Osteocyte (in vitro differentiated cells): ENCODE measurements around the gene GHR. TPM values are rescaled to one million over a fixed set of nuclear protein-coding genes. Genes with fewer than 3 reads are reported as not detected.

Experiments
- DNase-seq: peaks from one replicate; pipeline ENCODE4 v3.0.0; 2021; ENCODE audit warnings: mixed read lengths; ENCODE audit not compliant: unreplicated experiment; ENCODE audit errors: extremely low spot score
- H3K27ac Mint-ChIP-seq: one replicate; pipeline ENCODE4 v1.8.0; 2021; ENCODE audit warnings: mild to moderate bottlenecking, mixed read lengths; ENCODE audit not compliant: unreplicated experiment
- H3K27me3 Mint-ChIP-seq: one replicate; pipeline ENCODE4 v1.8.0; 2021; ENCODE audit warnings: mixed read lengths; ENCODE audit not compliant: unreplicated experiment
- H3K36me3 Mint-ChIP-seq: one replicate; pipeline ENCODE4 v1.8.0; 2021; ENCODE audit warnings: mixed read lengths; ENCODE audit not compliant: unreplicated experiment
- H3K4me1 Mint-ChIP-seq: one replicate; pipeline ENCODE4 v1.8.0; 2021; ENCODE audit warnings: mixed read lengths; ENCODE audit not compliant: unreplicated experiment
- H3K4me3 Mint-ChIP-seq: one replicate; pipeline ENCODE4 v1.8.0; 2021; ENCODE audit warnings: mild to moderate bottlenecking, moderate library complexity, mixed read lengths; ENCODE audit not compliant: unreplicated experiment
- H3K9me3 Mint-ChIP-seq: one replicate; pipeline ENCODE4 v1.8.0; 2021; ENCODE audit warnings: mixed read lengths; ENCODE audit not compliant: unreplicated experiment
- CTCF ChIP-seq: fragments of 200-600 bp; sonication (generic); IDR thresholded peaks from 2 replicates; pipeline ENCODE4 v1.5.0; 2021; ENCODE audit warnings: antibody characterized with exemption, mild to moderate bottlenecking, moderate library complexity
- total RNA-seq: library from RNA; stranded (reverse); gene quantifications from 2 replicates; pipeline ENCODE4 v1.2.1, GENCODE V29; 2021

Gene GHR
- total RNA-seq, 1 donor from 2014 or later: 2.3 TPM

- Mint-ChIP-seq H3K4me3 (no peak overlapping the region), H3K36me3 (no peaks in the 10 kb centered on the region), H3K9me3 (no peaks in the 10 kb centered on the region), H3K4me1 (no peaks in the 10 kb centered on the region), H3K27ac (no peak overlapping the region), H3K27me3 (peaks cover 8% of the 10 kb centered on the region)
- no peak for TF ChIP-seq CTCF
- no peak for DNase-seq
Measured at GRCh38 chr5:42587096-42587723, 164.0 kb downstream of the GHR start.

DNA sequence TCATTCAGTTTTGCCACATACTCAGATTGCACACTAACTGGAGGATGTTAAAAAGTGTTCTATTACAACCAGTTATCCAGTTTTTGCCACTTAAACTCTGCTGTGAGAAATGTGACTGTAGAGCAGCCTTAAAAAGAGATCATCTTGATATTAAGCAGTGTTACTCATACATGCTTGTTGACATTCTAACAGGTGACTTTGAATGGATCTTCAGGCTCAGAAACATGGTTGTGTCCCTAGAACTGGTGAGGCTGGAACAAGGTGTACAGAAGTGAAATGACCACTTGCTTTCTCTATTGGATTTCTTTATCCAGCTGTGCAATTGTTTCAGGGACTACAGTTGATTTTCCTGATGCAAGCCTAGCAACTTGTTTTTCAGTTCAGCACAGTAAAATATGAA lies 167.3 kb downstream of the GHR start:
- Mint-ChIP-seq H3K27me3 (peaks cover 8% of the 10 kb centered on the region), H3K4me3 (no peak overlapping the region), H3K4me1 (no peaks in the 10 kb centered on the region), H3K9me3 (no peaks in the 10 kb centered on the region), H3K36me3 (no peaks in the 10 kb centered on the region), H3K27ac (no peak overlapping the region)
- no peak for DNase-seq
- TF ChIP-seq CTCF: no peak

DNA sequence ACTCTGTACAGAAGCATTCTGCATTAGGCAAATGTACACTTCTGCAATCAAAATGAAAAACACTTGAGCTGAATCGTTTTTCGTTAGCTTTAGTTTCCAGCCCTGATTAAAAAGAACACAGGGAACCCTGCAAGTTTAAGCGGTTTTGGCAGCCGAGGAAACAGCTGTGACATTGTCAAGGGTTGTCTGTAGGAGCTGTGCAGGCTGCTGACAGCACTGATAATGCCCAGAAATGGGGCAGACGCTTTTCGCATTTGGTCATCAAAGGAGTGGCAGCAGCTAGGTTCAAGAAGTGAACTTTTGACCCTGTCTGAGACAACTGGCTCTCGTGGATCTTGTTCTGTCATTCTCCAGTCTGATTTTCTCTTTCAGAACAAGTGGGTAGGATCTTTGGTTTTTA lies 167.8 kb downstream of the GHR start:
- Mint-ChIP-seq H3K4me1 (no peaks in the 10 kb centered on the region), H3K36me3 (no peaks in the 10 kb centered on the region), H3K4me3 (no peak overlapping the region), H3K27me3 (peaks cover 8% of the 10 kb centered on the region), H3K27ac (no peak overlapping the region), H3K9me3 (no peaks in the 10 kb centered on the region)
- no peak for DNase-seq
- no peak for TF ChIP-seq CTCF

- Mint-ChIP-seq H3K27me3 (peaks cover 3% of the 10 kb centered on the region), H3K27ac (no peak overlapping the region), H3K4me3 (no peak overlapping the region), H3K9me3 (no peaks in the 10 kb centered on the region), H3K36me3 (no peaks in the 10 kb centered on the region), H3K4me1 (no peaks in the 10 kb centered on the region)
- no peak for DNase-seq
- no peak for TF ChIP-seq CTCF
Measured at GRCh38 chr5:42592401-42593140, 169.3 kb downstream of the GHR start.

DNA sequence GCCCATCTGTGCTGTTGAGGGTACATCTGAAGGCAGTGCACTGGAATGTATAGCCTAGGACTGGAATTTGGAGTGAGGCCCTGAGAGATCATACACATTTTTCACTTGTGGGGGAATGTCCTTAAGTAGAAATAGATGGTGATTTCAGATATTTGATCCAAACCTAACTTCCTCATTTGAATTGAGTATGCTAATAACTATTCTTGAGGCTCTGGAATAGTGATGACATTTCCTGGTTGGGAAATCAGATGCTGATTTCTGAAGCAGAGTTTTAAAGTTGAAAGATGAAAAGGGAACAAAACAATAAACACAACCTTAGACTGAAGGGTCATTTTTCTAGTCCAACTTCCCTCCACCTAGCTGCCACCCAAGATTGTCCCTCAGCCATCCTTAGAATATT lies 170.4 kb downstream of the GHR start:
- no peaks in the 10 kb centered on the region for H3K4me1 Mint-ChIP-seq
- no peak overlapping the region for H3K27ac Mint-ChIP-seq
- H3K9me3 Mint-ChIP-seq: no peaks in the 10 kb centered on the region
- DNase-seq: no peak
- H3K27me3 Mint-ChIP-seq: peaks cover 3% of the 10 kb centered on the region
- H3K4me3 Mint-ChIP-seq: no peak overlapping the region
- no peak for TF ChIP-seq CTCF
- H3K36me3 Mint-ChIP-seq: no peaks in the 10 kb centered on the region
